ENCODE data around the gene ITM2C. TPM values are rescaled to one million over a fixed set of nuclear protein-coding genes. Genes with fewer than 3 reads are reported as not detected.

ITM2C gene
- total and polyA plus RNA-seq, 2 of the 13 experiments (the other 11 are each of a cell fraction or from before 2014, with no cell fraction given) = 70.5 to 270 TPM

DNA sequence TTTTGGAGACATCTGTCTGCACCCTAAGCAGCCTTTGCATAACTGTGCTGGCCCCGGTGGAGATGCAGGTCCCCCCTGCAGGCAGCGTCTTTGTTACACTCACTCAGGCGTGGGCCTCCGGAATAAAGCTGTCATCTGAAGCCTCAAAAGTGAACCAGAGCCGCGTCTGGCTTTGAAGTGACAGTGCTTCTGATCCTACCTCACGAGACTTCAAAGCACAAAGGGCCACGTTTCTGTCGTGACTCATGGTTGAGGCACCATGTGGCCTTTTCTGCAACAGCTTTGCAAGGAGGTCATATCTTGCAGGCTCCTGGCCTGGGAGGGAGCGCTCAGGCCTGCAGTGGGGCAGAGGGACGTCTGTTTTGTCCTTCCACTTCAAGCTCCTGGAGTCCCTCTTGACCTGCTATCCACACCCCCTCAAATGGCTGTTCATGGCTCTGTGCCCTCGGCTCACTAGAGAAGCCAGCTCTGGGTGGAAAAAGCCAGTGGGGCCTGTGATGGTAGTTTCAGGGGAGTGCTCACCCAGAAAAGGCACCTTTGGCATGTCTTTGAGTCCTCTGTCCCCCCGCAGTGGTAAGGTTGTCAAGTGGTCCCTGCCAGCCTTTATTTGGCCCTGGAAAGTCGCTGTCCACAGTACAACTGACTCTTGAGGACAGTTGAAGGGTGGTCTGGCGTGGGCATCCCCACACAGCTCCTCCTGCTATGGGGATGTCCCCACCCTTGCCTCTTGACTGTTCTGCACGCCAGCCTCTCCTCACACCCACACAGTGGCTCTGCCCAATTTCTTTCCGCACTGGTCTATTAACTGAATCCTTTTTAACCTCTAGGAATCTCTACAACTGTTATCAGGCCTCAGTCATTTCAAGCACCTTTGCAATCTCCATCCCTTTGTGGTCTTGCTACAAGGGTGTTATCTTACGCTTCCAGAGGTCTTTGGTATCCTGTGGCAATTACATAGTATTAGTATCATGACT, 41.0 kb downstream of the ITM2C start (continued):
- TF ChIP-seq NFE2L2 (IDR thresholded peaks at IDR 0.05; ENCODE audit: low read length) = no peak
- no peak for TF ChIP-seq MEIS1 (CRISPR knock-in tag; IDR thresholded peaks at IDR 0.05; ENCODE audit: borderline replicate concordance)
- no peak for TF ChIP-seq FLYWCH1 (CRISPR knock-in tag; IDR thresholded peaks at IDR 0.05)
- TF ChIP-seq DNMT3B (CRISPR knock-in tag; conservative IDR thresholded peaks at IDR 0.05) = peak; percentile 93
- no peak for TF ChIP-seq STAG1 (CRISPR knock-in tag; IDR thresholded peaks at IDR 0.05)
- TF ChIP-seq SIX4 (CRISPR knock-in tag; IDR thresholded peaks at IDR 0.05) = peak; percentile 79
- no peak for TF ChIP-seq HOXA5 (CRISPR knock-in tag; IDR thresholded peaks at IDR 0.05)
- TF ChIP-seq, protein P1, sequence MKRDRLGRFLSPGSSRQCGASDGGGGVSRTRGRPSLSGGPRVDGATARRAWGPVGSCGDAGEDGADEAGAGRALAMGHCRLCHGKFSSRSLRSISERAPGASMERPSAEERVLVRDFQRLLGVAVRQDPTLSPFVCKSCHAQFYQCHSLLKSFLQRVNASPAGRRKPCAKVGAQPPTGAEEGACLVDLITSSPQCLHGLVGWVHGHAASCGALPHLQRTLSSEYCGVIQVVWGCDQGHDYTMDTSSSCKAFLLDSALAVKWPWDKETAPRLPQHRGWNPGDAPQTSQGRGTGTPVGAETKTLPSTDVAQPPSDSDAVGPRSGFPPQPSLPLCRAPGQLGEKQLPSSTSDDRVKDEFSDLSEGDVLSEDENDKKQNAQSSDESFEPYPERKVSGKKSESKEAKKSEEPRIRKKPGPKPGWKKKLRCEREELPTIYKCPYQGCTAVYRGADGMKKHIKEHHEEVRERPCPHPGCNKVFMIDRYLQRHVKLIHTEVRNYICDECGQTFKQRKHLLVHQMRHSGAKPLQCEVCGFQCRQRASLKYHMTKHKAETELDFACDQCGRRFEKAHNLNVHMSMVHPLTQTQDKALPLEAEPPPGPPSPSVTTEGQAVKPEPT (CRISPR knock-in tag; IDR thresholded peaks at IDR 0.05; ENCODE audit: low read depth) = no peak
- no peak for TF ChIP-seq ZNF383 (CRISPR knock-in tag; IDR thresholded peaks at IDR 0.05; ENCODE audit: borderline replicate concordance)
- TF ChIP-seq ZNF251 (CRISPR knock-in tag; IDR thresholded peaks at IDR 0.05) = no peak
- TF ChIP-seq BHLHE40 (IDR thresholded peaks at IDR 0.05; ENCODE audit: low read length) = peak; percentile 100
- TF ChIP-seq ZNF766 (CRISPR knock-in tag; IDR thresholded peaks at IDR 0.05; ENCODE audit: borderline replicate concordance) = no peak
- no peak for TF ChIP-seq NR2F6 (IDR thresholded peaks at IDR 0.05)
- TF ChIP-seq NR2F6 (CRISPR knock-in tag; IDR thresholded peaks at IDR 0.05) = no peak
- TF ChIP-seq KDM2A (CRISPR knock-in tag; IDR thresholded peaks at IDR 0.05; ENCODE audit: borderline replicate concordance, low read depth) = peak; percentile 53; the same call in 1 of the 2 replicates
- 0 out of 2 replicates have a peak, but pooled peaks have one; percentile 25 for TF ChIP-seq ZNF253 (CRISPR knock-in tag; IDR thresholded peaks at IDR 0.05; ENCODE audit: borderline replicate concordance)
- TF ChIP-seq, protein P2, sequence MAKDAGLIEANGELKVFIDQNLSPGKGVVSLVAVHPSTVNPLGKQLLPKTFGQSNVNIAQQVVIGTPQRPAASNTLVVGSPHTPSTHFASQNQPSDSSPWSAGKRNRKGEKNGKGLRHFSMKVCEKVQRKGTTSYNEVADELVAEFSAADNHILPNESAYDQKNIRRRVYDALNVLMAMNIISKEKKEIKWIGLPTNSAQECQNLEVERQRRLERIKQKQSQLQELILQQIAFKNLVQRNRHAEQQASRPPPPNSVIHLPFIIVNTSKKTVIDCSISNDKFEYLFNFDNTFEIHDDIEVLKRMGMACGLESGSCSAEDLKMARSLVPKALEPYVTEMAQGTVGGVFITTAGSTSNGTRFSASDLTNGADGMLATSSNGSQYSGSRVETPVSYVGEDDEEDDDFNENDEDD (CRISPR knock-in tag; IDR thresholded peaks at IDR 0.05; ENCODE audit: borderline replicate concordance) = no peak
- 0 out of 2 replicates have a peak, but pooled peaks have one; percentile 14 for TF ChIP-seq BCL6 (CRISPR knock-in tag; IDR thresholded peaks at IDR 0.05)
- TF ChIP-seq IKZF4 (CRISPR knock-in tag; IDR thresholded peaks at IDR 0.05; ENCODE audit: borderline replicate concordance, low read depth, not compliant biosample characterization) = no peak
- TF ChIP-seq, protein P3, sequence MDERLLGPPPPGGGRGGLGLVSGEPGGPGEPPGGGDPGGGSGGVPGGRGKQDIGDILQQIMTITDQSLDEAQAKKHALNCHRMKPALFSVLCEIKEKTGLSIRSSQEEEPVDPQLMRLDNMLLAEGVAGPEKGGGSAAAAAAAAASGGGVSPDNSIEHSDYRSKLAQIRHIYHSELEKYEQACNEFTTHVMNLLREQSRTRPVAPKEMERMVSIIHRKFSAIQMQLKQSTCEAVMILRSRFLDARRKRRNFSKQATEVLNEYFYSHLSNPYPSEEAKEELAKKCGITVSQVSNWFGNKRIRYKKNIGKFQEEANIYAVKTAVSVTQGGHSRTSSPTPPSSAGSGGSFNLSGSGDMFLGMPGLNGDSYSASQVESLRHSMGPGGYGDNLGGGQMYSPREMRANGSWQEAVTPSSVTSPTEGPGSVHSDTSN (CRISPR knock-in tag; IDR thresholded peaks at IDR 0.05) = no peak
- TF ChIP-seq RCOR2 (CRISPR knock-in tag; IDR thresholded peaks at IDR 0.05) = no peak
- TF ChIP-seq, protein P4, sequence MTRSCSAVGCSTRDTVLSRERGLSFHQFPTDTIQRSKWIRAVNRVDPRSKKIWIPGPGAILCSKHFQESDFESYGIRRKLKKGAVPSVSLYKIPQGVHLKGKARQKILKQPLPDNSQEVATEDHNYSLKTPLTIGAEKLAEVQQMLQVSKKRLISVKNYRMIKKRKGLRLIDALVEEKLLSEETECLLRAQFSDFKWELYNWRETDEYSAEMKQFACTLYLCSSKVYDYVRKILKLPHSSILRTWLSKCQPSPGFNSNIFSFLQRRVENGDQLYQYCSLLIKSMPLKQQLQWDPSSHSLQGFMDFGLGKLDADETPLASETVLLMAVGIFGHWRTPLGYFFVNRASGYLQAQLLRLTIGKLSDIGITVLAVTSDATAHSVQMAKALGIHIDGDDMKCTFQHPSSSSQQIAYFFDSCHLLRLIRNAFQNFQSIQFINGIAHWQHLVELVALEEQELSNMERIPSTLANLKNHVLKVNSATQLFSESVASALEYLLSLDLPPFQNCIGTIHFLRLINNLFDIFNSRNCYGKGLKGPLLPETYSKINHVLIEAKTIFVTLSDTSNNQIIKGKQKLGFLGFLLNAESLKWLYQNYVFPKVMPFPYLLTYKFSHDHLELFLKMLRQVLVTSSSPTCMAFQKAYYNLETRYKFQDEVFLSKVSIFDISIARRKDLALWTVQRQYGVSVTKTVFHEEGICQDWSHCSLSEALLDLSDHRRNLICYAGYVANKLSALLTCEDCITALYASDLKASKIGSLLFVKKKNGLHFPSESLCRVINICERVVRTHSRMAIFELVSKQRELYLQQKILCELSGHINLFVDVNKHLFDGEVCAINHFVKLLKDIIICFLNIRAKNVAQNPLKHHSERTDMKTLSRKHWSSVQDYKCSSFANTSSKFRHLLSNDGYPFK (CRISPR knock-in tag; IDR thresholded peaks at IDR 0.05; ENCODE audit: borderline replicate concordance) = no peak
- TF ChIP-seq ZNF619 (CRISPR knock-in tag; IDR thresholded peaks at IDR 0.05) = no peak
